Type B pancreatic cell (in vitro differentiated cells): Measurements from ENCODE around the gene ERBB3. TPM values are rescaled to one million over a fixed set of nuclear protein-coding genes. Genes with fewer than 3 reads are reported as not detected.

Experiments
- DNase-seq: peaks from one replicate; pipeline ENCODE4 v3.0.0; 2021; ENCODE audit warnings: mixed read lengths; ENCODE audit not compliant: unreplicated experiment; ENCODE audit errors: extremely low spot score
- H3K27ac Mint-ChIP-seq: 2 replicates; pipeline ENCODE4 v1.8.0; 2021; ENCODE audit warnings: mild to moderate bottlenecking, mixed read lengths
- H3K27me3 Mint-ChIP-seq: 2 replicates; pipeline ENCODE4 v1.8.0; 2021; ENCODE audit warnings: mixed read lengths
- H3K36me3 Mint-ChIP-seq: 2 replicates; pipeline ENCODE4 v1.8.0; 2021; ENCODE audit warnings: mixed read lengths
- H3K4me1 Mint-ChIP-seq: one replicate; pipeline ENCODE4 v1.8.0; 2021; ENCODE audit warnings: mixed read lengths; ENCODE audit not compliant: unreplicated experiment
- H3K4me3 Mint-ChIP-seq: 2 replicates; pipeline ENCODE4 v1.8.0; 2021; ENCODE audit warnings: mild to moderate bottlenecking, mixed read lengths
- H3K9me3 Mint-ChIP-seq: 2 replicates; pipeline ENCODE4 v1.8.0; 2021; ENCODE audit warnings: mixed read lengths
- total RNA-seq: library from RNA; stranded (reverse); gene quantifications from 2 replicates; pipeline ENCODE4 v1.2.1, GENCODE V29; 2021; ENCODE audit warnings: low replicate concordance
- TF ChIP-seq, protein P1 (sequence below): fragments of 200-600 bp; sonication (generic); conservative IDR thresholded peaks from 2 replicates; pipeline ENCODE4 v1.5.0; 2021; ENCODE audit warnings: antibody characterized with exemption, mild to moderate bottlenecking

ERBB3 gene
- total RNA-seq, 1 donor from 2014 or later = 76.5 TPM

GRCh38 chr12:56120158-56120846, 40.3 kb downstream of the ERBB3 start:
- Mint-ChIP-seq H3K36me3 (peaks cover 20% of the 10 kb centered on the region), H3K27me3 (peaks cover 4% of the 10 kb centered on the region), H3K4me1 (peaks cover 24% of the 10 kb centered on the region), H3K4me3 (peak overlapping the region; percentile 46), H3K9me3 (no peaks in the 10 kb centered on the region), H3K27ac (peak overlapping the region; percentile 98)
- TF ChIP-seq, protein P1, sequence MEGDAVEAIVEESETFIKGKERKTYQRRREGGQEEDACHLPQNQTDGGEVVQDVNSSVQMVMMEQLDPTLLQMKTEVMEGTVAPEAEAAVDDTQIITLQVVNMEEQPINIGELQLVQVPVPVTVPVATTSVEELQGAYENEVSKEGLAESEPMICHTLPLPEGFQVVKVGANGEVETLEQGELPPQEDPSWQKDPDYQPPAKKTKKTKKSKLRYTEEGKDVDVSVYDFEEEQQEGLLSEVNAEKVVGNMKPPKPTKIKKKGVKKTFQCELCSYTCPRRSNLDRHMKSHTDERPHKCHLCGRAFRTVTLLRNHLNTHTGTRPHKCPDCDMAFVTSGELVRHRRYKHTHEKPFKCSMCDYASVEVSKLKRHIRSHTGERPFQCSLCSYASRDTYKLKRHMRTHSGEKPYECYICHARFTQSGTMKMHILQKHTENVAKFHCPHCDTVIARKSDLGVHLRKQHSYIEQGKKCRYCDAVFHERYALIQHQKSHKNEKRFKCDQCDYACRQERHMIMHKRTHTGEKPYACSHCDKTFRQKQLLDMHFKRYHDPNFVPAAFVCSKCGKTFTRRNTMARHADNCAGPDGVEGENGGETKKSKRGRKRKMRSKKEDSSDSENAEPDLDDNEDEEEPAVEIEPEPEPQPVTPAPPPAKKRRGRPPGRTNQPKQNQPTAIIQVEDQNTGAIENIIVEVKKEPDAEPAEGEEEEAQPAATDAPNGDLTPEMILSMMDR = no peak
- no peak for DNase-seq

DNA sequence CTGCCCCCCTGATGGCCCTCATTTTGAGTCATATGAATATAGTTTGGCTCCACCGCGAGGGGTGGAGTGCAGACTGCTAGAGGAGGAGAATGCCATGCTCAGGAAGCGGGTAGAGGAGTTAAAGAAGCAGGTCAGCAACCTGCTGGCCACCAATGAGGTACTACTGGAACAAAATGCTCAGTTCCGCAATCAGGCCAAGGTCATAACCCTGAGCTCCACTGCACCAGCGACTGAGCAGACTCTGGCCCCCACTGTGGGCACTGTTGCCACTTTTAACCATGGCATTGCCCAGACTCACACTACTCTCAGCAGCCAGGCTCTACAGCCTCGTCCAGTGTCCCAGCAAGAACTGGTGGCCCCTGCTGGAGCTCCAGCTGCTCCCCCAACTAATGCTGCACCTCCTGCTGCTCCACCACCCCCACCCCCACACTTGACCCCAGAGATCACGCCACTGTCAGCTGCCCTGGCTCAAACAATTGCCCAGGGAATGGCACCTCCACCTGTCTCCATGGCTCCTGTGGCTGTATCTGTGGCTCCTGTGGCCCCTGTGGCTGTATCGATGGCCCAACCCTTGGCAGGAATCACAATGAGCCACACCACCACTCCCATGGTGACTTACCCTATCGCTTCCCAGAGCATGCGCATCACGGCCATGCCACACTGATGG, 41.4 kb downstream of the ERBB3 start:
- TF ChIP-seq, protein P1 = no peak
- no peak for DNase-seq
- H3K4me3 Mint-ChIP-seq = no peak overlapping the region
- no peaks in the 10 kb centered on the region for H3K9me3 Mint-ChIP-seq
- no peak overlapping the region for H3K27ac Mint-ChIP-seq
- H3K27me3 Mint-ChIP-seq = peaks cover 4% of the 10 kb centered on the region
- peaks cover 19% of the 10 kb centered on the region for H3K36me3 Mint-ChIP-seq
- H3K4me1 Mint-ChIP-seq = peaks cover 25% of the 10 kb centered on the region

DNA sequence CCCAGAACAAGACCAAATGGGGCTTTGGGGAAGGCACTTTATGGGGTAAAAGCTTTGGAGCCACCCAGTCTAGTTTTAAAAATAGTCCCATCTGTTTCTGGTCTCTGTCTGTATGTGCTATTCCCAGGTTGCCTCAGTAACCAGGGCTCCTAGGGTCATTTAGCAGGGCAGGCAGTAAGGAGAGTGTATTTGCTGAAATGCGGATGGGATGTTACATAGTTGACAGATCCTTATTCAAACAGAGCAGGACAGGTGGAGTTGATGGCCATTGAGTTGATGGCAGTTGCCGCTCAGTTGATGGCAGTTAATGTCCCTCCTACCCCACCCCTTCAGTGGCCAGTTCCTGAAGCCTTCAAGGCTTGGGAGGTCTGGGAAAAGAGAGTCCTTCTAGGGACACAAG, 42.7 kb downstream of the ERBB3 start:
- Mint-ChIP-seq H3K4me3 (no peak overlapping the region), H3K36me3 (peaks cover 8% of the 10 kb centered on the region), H3K4me1 (peaks cover 38% of the 10 kb centered on the region), H3K27me3 (peaks cover 4% of the 10 kb centered on the region), H3K9me3 (no peaks in the 10 kb centered on the region), H3K27ac (peak overlapping the region; percentile 39)
- TF ChIP-seq, protein P1 = no peak
- DNase-seq = no peak

- H3K4me3 Mint-ChIP-seq = no peak overlapping the region
- H3K27me3 Mint-ChIP-seq = no peaks in the 10 kb centered on the region
- H3K9me3 Mint-ChIP-seq = no peaks in the 10 kb centered on the region
- H3K4me1 Mint-ChIP-seq = peaks cover 40% of the 10 kb centered on the region
- TF ChIP-seq, protein P1 = no peak
- peaks cover 3% of the 10 kb centered on the region for H3K36me3 Mint-ChIP-seq
- peak overlapping the region; percentile 64 for H3K27ac Mint-ChIP-seq
- no peak for DNase-seq
Observed at GRCh38 chr12:56124133-56124532, 44.2 kb downstream of the ERBB3 start.

DNA sequence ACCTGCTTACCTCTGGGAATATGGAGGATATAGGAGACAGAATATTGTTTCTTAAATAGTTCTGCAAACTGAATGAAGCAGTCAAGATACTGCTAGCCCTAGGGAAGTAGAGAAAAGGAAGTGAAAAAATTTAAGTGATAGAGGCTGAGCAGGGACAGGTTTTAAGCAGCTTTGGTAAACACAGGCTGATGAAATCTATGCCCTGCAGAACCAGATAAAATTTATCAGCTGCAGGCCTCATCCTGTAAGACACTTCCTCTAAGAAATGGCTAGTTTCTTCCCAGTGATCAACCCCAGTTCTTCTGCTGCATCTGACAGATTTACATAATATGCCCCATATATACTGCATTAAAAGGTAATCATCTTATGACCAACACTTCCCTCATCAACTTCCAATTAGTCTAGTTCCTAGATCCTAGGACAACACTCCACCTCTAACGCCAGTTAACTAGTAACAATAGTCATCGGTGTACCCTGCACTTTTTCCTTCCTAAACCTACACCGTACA, 46.8 kb downstream of the ERBB3 start:
- no peak for DNase-seq
- Mint-ChIP-seq H3K9me3 (no peaks in the 10 kb centered on the region), H3K4me1 (peaks cover 44% of the 10 kb centered on the region), H3K4me3 (peak overlapping the region; percentile 99), H3K27me3 (no peaks in the 10 kb centered on the region), H3K36me3 (peaks cover 13% of the 10 kb centered on the region), H3K27ac (peak overlapping the region; percentile 94)
- TF ChIP-seq, protein P1 = no peak
